ENCODE measurements around the gene FGF22.

FGF22 gene

DNA sequence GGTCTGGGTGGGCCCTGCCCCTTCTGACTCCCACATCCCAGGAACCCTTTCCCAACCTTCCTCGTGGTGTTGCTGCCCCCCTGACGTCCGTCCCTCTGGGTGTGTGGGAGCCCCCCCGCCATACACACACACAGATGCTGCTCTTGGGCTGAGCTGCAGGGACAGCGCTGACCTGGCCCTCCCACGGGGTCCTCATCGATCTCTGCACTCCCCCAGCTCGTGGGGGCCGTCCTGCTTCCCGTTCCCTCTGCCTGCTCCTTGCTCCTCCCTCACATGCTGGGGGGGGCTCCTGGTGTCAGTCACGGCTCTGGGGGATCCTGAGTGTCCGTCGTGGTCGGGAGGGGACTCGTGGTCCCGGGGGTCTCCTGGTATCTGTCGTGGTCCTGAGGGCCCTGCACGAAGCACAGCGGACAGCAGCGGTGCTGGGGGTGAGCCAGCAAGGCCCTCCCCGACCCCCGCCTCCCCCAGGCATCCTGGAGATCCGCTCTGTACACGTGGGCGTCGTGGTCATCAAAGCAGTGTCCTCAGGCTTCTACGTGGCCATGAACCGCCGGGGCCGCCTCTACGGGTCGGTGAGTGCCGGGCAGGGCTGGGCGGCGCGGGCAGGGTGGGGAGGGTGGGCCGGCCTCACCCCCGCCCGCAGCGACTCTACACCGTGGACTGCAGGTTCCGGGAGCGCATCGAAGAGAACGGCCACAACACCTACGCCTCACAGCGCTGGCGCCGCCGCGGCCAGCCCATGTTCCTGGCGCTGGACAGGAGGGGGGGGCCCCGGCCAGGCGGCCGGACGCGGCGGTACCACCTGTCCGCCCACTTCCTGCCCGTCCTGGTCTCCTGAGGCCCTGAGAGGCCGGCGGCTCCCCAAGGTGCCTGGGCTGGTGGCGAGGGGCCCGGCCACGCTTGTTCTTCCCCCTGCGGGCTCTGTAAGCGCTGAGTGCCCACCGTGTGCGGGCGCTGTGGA lies 3.4 kb downstream of the FGF22 start:
- H3K27me3 ChIP-seq (ENCODE audit: insufficient read depth, low read length, poor library complexity), result no peaks in the 10 kb centered on the region
- H3K79me2 ChIP-seq (ENCODE audit: insufficient read depth, low read length), result no peaks in the 10 kb centered on the region
- H2AFZ ChIP-seq (ENCODE audit: low read depth, low read length), result no peak overlapping the region
- ATAC-seq (ENCODE audit: insufficient read depth, low read depth) (no peak), DNase-seq (no peak)
- H4K20me1 ChIP-seq (ENCODE audit: insufficient read depth, low read length), result peaks cover 15% of the 10 kb centered on the region
- no peaks in the 10 kb centered on the region for H3K9me3 ChIP-seq (ENCODE audit: insufficient read depth, low read length, severe bottlenecking)
- no peak overlapping the region for H3K4me3 ChIP-seq (ENCODE audit: low read depth in 1 of 2, low read length in 2 of 2)
- no peak overlapping the region for H3K27ac ChIP-seq (ENCODE audit: low read length)
- no peak overlapping the region for H3K4me2 ChIP-seq (ENCODE audit: insufficient read depth, low read length)
- peaks cover 26% of the 10 kb centered on the region for H3K36me3 ChIP-seq (ENCODE audit: insufficient read depth, low read length)
- no peak overlapping the region for H3K9ac ChIP-seq (ENCODE audit: low read depth, low read length)
- H3K4me1 ChIP-seq (ENCODE audit: insufficient read depth, low read length), result no peaks in the 10 kb centered on the region
- TF ChIP-seq, protein P1, sequence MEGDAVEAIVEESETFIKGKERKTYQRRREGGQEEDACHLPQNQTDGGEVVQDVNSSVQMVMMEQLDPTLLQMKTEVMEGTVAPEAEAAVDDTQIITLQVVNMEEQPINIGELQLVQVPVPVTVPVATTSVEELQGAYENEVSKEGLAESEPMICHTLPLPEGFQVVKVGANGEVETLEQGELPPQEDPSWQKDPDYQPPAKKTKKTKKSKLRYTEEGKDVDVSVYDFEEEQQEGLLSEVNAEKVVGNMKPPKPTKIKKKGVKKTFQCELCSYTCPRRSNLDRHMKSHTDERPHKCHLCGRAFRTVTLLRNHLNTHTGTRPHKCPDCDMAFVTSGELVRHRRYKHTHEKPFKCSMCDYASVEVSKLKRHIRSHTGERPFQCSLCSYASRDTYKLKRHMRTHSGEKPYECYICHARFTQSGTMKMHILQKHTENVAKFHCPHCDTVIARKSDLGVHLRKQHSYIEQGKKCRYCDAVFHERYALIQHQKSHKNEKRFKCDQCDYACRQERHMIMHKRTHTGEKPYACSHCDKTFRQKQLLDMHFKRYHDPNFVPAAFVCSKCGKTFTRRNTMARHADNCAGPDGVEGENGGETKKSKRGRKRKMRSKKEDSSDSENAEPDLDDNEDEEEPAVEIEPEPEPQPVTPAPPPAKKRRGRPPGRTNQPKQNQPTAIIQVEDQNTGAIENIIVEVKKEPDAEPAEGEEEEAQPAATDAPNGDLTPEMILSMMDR (IDR thresholded peaks at IDR 0.05; ENCODE audit: borderline replicate concordance, extremely low read depth, low read length, poor library complexity, severe bottlenecking), result no peak
- TF ChIP-seq EZH2 (IDR thresholded peaks at IDR 0.05; ENCODE audit: borderline replicate concordance, low read depth, low read length, severe bottlenecking), result no peak

GRCh38 chr19:643736-644135 lies 4.1 kb downstream of the FGF22 start:
- Histone ChIP-seq H3K27ac (ENCODE audit: low read length) (no peak overlapping the region), H3K9me3 (ENCODE audit: insufficient read depth, low read length, severe bottlenecking) (no peaks in the 10 kb centered on the region), H3K4me1 (ENCODE audit: insufficient read depth, low read length) (no peaks in the 10 kb centered on the region), H3K4me2 (ENCODE audit: insufficient read depth, low read length) (no peak overlapping the region), H3K9ac (ENCODE audit: low read depth, low read length) (no peak overlapping the region), H3K27me3 (ENCODE audit: insufficient read depth, low read length, poor library complexity) (no peaks in the 10 kb centered on the region), H4K20me1 (ENCODE audit: insufficient read depth, low read length) (peaks cover 15% of the 10 kb centered on the region), H3K36me3 (ENCODE audit: insufficient read depth, low read length) (peaks cover 33% of the 10 kb centered on the region), H3K79me2 (ENCODE audit: insufficient read depth, low read length) (no peaks in the 10 kb centered on the region), H2AFZ (ENCODE audit: low read depth, low read length) (no peak overlapping the region), H3K4me3 (ENCODE audit: low read depth in 1 of 2, low read length in 2 of 2) (no peak overlapping the region)
- TF ChIP-seq EZH2 (IDR thresholded peaks at IDR 0.05; ENCODE audit: borderline replicate concordance, low read depth, low read length, severe bottlenecking), result no peak
- TF ChIP-seq, protein P1 (IDR thresholded peaks at IDR 0.05; ENCODE audit: borderline replicate concordance, extremely low read depth, low read length, poor library complexity, severe bottlenecking), result no peak
- no peak for ATAC-seq (ENCODE audit: insufficient read depth, low read depth)
- DNase-seq, result no peak

DNA sequence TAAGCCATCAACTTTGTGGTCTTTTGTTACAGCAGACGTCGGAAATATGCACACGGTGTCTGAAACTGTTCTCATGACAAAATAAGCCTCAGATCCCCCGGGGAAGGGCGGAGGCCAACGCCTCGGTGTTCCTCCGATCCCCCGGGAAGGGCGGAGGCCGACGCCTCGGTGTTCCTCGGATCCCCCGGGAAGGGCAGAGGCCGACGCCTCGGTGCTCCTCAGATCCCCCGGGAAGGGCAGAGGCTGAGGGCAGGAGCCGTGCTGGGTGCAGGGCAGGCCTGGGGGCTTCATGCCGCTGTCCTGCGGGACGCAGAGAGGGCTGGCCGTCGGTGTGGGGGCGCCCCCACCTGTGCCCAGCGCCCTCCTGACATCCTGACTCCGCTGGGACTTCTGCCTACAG lies 4.7 kb downstream of the FGF22 start:
- no peaks in the 10 kb centered on the region for H3K27me3 ChIP-seq (ENCODE audit: insufficient read depth, low read length, poor library complexity)
- no peaks in the 10 kb centered on the region for H3K9me3 ChIP-seq (ENCODE audit: insufficient read depth, low read length, severe bottlenecking)
- H4K20me1 ChIP-seq (ENCODE audit: insufficient read depth, low read length), result peaks cover 19% of the 10 kb centered on the region
- H3K4me3 ChIP-seq (ENCODE audit: low read depth in 1 of 2, low read length in 2 of 2), result no peak overlapping the region
- H3K36me3 ChIP-seq (ENCODE audit: insufficient read depth, low read length), result peaks cover 39% of the 10 kb centered on the region
- H3K4me2 ChIP-seq (ENCODE audit: insufficient read depth, low read length), result no peak overlapping the region
- H3K79me2 ChIP-seq (ENCODE audit: insufficient read depth, low read length), result peaks cover 1% of the 10 kb centered on the region; the same call in 1 of the 2 replicates
- no peak overlapping the region for H3K9ac ChIP-seq (ENCODE audit: low read depth, low read length)
- no peak overlapping the region for H2AFZ ChIP-seq (ENCODE audit: low read depth, low read length)
- H3K27ac ChIP-seq (ENCODE audit: low read length), result no peak overlapping the region
- DNase-seq (no peak), ATAC-seq (ENCODE audit: insufficient read depth, low read depth) (no peak)
- no peak for TF ChIP-seq EZH2 (IDR thresholded peaks at IDR 0.05; ENCODE audit: borderline replicate concordance, low read depth, low read length, severe bottlenecking)
- TF ChIP-seq, protein P1 (IDR thresholded peaks at IDR 0.05; ENCODE audit: borderline replicate concordance, extremely low read depth, low read length, poor library complexity, severe bottlenecking), result no peak
- no peaks in the 10 kb centered on the region for H3K4me1 ChIP-seq (ENCODE audit: insufficient read depth, low read length)
